ENCODE data around the gene MYOZ2. TPM values are rescaled to one million over a fixed set of nuclear protein-coding genes. Genes with fewer than 3 reads are reported as not detected.

The MYOZ2 gene
- total RNA-seq, 1 experiment from 2014 or later, result not detected

GRCh38 chr4:119190354-119190753 is 54.7 kb downstream of the MYOZ2 start:
- Histone ChIP-seq H3K4me3 (ENCODE audit: low read length) (no peak overlapping the region), H3K4me1 (ENCODE audit: low read length) (no peaks in the 10 kb centered on the region), H3K79me2 (ENCODE audit: low read length) (no peaks in the 10 kb centered on the region), H3K9ac (ENCODE audit: low read length) (no peak overlapping the region), H3K27me3 (ENCODE audit: low read length) (no peaks in the 10 kb centered on the region), H3K9me2 (replicated peaks; ENCODE audit: insufficient read depth, low read length) (no peaks in the 10 kb centered on the region), H3K4me2 (ENCODE audit: low read depth, low read length, poor library complexity, severe bottlenecking) (no peak overlapping the region), H2AFZ (ENCODE audit: low read length) (no peak overlapping the region), H3K36me3 (ENCODE audit: insufficient read depth, low read length) (no peaks in the 10 kb centered on the region), H3K27ac (ENCODE audit: low read length) (no peak overlapping the region), H3K9me3 (ENCODE audit: low read length) (no peaks in the 10 kb centered on the region), H4K20me1 (ENCODE audit: insufficient read depth, low read depth, low read length) (no peaks in the 10 kb centered on the region)
- DNase-seq, result no peak

GRCh38 chr4:119191505-119191904 is 55.9 kb downstream of the MYOZ2 start:
- no peaks in the 10 kb centered on the region for H3K36me3 ChIP-seq (ENCODE audit: insufficient read depth, low read length)
- H3K27ac ChIP-seq (ENCODE audit: low read length), result no peak overlapping the region
- no peaks in the 10 kb centered on the region for H3K9me3 ChIP-seq (ENCODE audit: low read length)
- no peaks in the 10 kb centered on the region for H3K79me2 ChIP-seq (ENCODE audit: low read length)
- no peaks in the 10 kb centered on the region for H3K4me1 ChIP-seq (ENCODE audit: low read length)
- H4K20me1 ChIP-seq (ENCODE audit: insufficient read depth, low read depth, low read length), result no peaks in the 10 kb centered on the region
- no peak for DNase-seq
- H2AFZ ChIP-seq (ENCODE audit: low read length), result no peak overlapping the region
- no peak overlapping the region for H3K4me2 ChIP-seq (ENCODE audit: low read depth, low read length, poor library complexity, severe bottlenecking)
- H3K27me3 ChIP-seq (ENCODE audit: low read length), result no peaks in the 10 kb centered on the region
- no peak overlapping the region for H3K4me3 ChIP-seq (ENCODE audit: low read length)
- no peak overlapping the region for H3K9ac ChIP-seq (ENCODE audit: low read length)
- H3K9me2 ChIP-seq (replicated peaks; ENCODE audit: insufficient read depth, low read length), result no peaks in the 10 kb centered on the region

DNA sequence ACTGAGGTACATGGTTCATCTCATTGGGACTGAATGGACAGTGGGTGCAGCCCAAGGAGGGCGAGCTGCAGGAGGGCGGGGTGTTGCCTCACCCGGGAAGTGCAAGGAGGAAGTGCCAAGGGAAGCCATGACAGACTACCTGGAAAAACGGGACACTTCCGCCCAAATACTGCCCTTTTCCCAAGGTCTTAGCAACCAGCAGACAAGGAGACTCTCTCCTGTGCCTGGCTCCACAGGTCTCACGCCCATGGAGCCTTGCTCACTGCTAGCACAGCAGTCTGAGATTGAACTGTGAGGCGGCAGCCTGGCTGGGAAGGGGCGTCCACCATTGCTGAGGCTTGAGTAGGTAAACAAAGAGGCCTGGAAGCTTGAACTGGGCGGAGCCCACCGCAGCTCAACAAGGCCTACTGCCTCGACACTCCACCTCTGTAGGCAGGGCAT is 62.2 kb downstream of the MYOZ2 start:
- no peaks in the 10 kb centered on the region for H3K9me3 ChIP-seq (ENCODE audit: low read length)
- H3K36me3 ChIP-seq (ENCODE audit: insufficient read depth, low read length), result no peaks in the 10 kb centered on the region
- no peak overlapping the region for H3K4me2 ChIP-seq (ENCODE audit: low read depth, low read length, poor library complexity, severe bottlenecking)
- H3K27me3 ChIP-seq (ENCODE audit: low read length), result no peaks in the 10 kb centered on the region
- H3K9me2 ChIP-seq (replicated peaks; ENCODE audit: insufficient read depth, low read length), result no peaks in the 10 kb centered on the region
- H3K9ac ChIP-seq (ENCODE audit: low read length), result no peak overlapping the region
- no peaks in the 10 kb centered on the region for H3K4me1 ChIP-seq (ENCODE audit: low read length)
- H2AFZ ChIP-seq (ENCODE audit: low read length), result no peak overlapping the region
- H3K79me2 ChIP-seq (ENCODE audit: low read length), result no peaks in the 10 kb centered on the region
- DNase-seq, result no peak
- H3K4me3 ChIP-seq (ENCODE audit: low read length), result no peak overlapping the region
- H4K20me1 ChIP-seq (ENCODE audit: insufficient read depth, low read depth, low read length), result no peaks in the 10 kb centered on the region
- H3K27ac ChIP-seq (ENCODE audit: low read length), result no peak overlapping the region

GRCh38 chr4:119204916-119205315 is 69.3 kb downstream of the MYOZ2 start:
- Histone ChIP-seq H2AFZ (ENCODE audit: low read length) (no peak overlapping the region), H3K9ac (ENCODE audit: low read length) (no peak overlapping the region), H3K9me2 (replicated peaks; ENCODE audit: insufficient read depth, low read length) (no peaks in the 10 kb centered on the region), H3K27ac (ENCODE audit: low read length) (no peak overlapping the region), H3K4me3 (ENCODE audit: low read length) (no peak overlapping the region), H3K4me2 (ENCODE audit: low read depth, low read length, poor library complexity, severe bottlenecking) (no peak overlapping the region), H3K4me1 (ENCODE audit: low read length) (no peaks in the 10 kb centered on the region), H3K27me3 (ENCODE audit: low read length) (no peaks in the 10 kb centered on the region), H3K36me3 (ENCODE audit: insufficient read depth, low read length) (no peaks in the 10 kb centered on the region), H4K20me1 (ENCODE audit: insufficient read depth, low read depth, low read length) (no peaks in the 10 kb centered on the region), H3K79me2 (ENCODE audit: low read length) (no peaks in the 10 kb centered on the region), H3K9me3 (ENCODE audit: low read length) (no peaks in the 10 kb centered on the region)
- DNase-seq, result no peak

GRCh38 chr4:119205690-119206089 is 70.1 kb downstream of the MYOZ2 start:
- no peak overlapping the region for H3K4me2 ChIP-seq (ENCODE audit: low read depth, low read length, poor library complexity, severe bottlenecking)
- no peaks in the 10 kb centered on the region for H3K9me3 ChIP-seq (ENCODE audit: low read length)
- no peaks in the 10 kb centered on the region for H4K20me1 ChIP-seq (ENCODE audit: insufficient read depth, low read depth, low read length)
- no peak overlapping the region for H2AFZ ChIP-seq (ENCODE audit: low read length)
- no peaks in the 10 kb centered on the region for H3K9me2 ChIP-seq (replicated peaks; ENCODE audit: insufficient read depth, low read length)
- H3K9ac ChIP-seq (ENCODE audit: low read length), result no peak overlapping the region
- H3K79me2 ChIP-seq (ENCODE audit: low read length), result no peaks in the 10 kb centered on the region
- no peaks in the 10 kb centered on the region for H3K4me1 ChIP-seq (ENCODE audit: low read length)
- H3K4me3 ChIP-seq (ENCODE audit: low read length), result no peak overlapping the region
- no peaks in the 10 kb centered on the region for H3K27me3 ChIP-seq (ENCODE audit: low read length)
- H3K27ac ChIP-seq (ENCODE audit: low read length), result no peak overlapping the region
- no peak for DNase-seq
- no peaks in the 10 kb centered on the region for H3K36me3 ChIP-seq (ENCODE audit: insufficient read depth, low read length)

GRCh38 chr4:119206178-119206577 is 70.5 kb downstream of the MYOZ2 start:
- no peak overlapping the region for H3K4me3 ChIP-seq (ENCODE audit: low read length)
- H2AFZ ChIP-seq (ENCODE audit: low read length), result no peak overlapping the region
- H4K20me1 ChIP-seq (ENCODE audit: insufficient read depth, low read depth, low read length), result no peaks in the 10 kb centered on the region
- no peak overlapping the region for H3K27ac ChIP-seq (ENCODE audit: low read length)
- no peak overlapping the region for H3K9ac ChIP-seq (ENCODE audit: low read length)
- H3K9me3 ChIP-seq (ENCODE audit: low read length), result no peaks in the 10 kb centered on the region
- H3K79me2 ChIP-seq (ENCODE audit: low read length), result no peaks in the 10 kb centered on the region
- H3K9me2 ChIP-seq (replicated peaks; ENCODE audit: insufficient read depth, low read length), result no peaks in the 10 kb centered on the region
- no peaks in the 10 kb centered on the region for H3K36me3 ChIP-seq (ENCODE audit: insufficient read depth, low read length)
- no peaks in the 10 kb centered on the region for H3K4me1 ChIP-seq (ENCODE audit: low read length)
- H3K27me3 ChIP-seq (ENCODE audit: low read length), result no peaks in the 10 kb centered on the region
- no peak overlapping the region for H3K4me2 ChIP-seq (ENCODE audit: low read depth, low read length, poor library complexity, severe bottlenecking)
- DNase-seq, result no peak

GRCh38 chr4:119207051-119207450 is 71.4 kb downstream of the MYOZ2 start:
- Histone ChIP-seq H3K9ac (ENCODE audit: low read length) (no peak overlapping the region), H3K27me3 (ENCODE audit: low read length) (no peaks in the 10 kb centered on the region), H3K4me3 (ENCODE audit: low read length) (no peak overlapping the region), H3K79me2 (ENCODE audit: low read length) (no peaks in the 10 kb centered on the region), H3K36me3 (ENCODE audit: insufficient read depth, low read length) (no peaks in the 10 kb centered on the region), H2AFZ (ENCODE audit: low read length) (no peak overlapping the region), H3K27ac (ENCODE audit: low read length) (no peak overlapping the region), H4K20me1 (ENCODE audit: insufficient read depth, low read depth, low read length) (no peaks in the 10 kb centered on the region), H3K4me1 (ENCODE audit: low read length) (peaks cover 5% of the 10 kb centered on the region), H3K9me3 (ENCODE audit: low read length) (no peaks in the 10 kb centered on the region), H3K4me2 (ENCODE audit: low read depth, low read length, poor library complexity, severe bottlenecking) (no peak overlapping the region), H3K9me2 (replicated peaks; ENCODE audit: insufficient read depth, low read length) (no peaks in the 10 kb centered on the region)
- no peak for DNase-seq

DNA sequence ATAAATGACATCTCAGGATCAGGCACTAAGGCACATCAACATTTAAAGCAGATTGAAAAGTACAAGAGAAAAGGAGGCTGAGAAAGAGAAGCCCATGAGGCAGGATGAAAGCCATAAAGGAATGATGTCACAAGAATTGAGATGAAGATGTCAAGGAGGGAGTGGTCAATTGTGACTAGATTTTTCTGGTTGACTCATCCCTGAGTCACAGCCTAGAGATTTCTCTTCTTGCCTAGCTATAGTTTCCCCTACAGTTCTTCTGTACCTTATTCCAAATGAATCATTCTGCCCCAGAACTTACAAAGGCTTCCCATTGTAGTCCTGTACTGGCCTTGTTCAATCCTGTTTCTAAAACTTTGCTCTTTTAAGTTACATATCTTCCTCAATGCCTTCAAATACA is 73.4 kb downstream of the MYOZ2 start:
- H2AFZ ChIP-seq (ENCODE audit: low read length), result no peak overlapping the region
- no peak overlapping the region for H3K27ac ChIP-seq (ENCODE audit: low read length)
- no peak for DNase-seq
- H3K9ac ChIP-seq (ENCODE audit: low read length), result no peak overlapping the region
- H3K4me2 ChIP-seq (ENCODE audit: low read depth, low read length, poor library complexity, severe bottlenecking), result no peak overlapping the region
- no peaks in the 10 kb centered on the region for H3K36me3 ChIP-seq (ENCODE audit: insufficient read depth, low read length)
- no peaks in the 10 kb centered on the region for H4K20me1 ChIP-seq (ENCODE audit: insufficient read depth, low read depth, low read length)
- H3K4me1 ChIP-seq (ENCODE audit: low read length), result peaks cover 21% of the 10 kb centered on the region
- H3K9me2 ChIP-seq (replicated peaks; ENCODE audit: insufficient read depth, low read length), result no peaks in the 10 kb centered on the region
- no peaks in the 10 kb centered on the region for H3K79me2 ChIP-seq (ENCODE audit: low read length)
- no peaks in the 10 kb centered on the region for H3K27me3 ChIP-seq (ENCODE audit: low read length)
- no peak overlapping the region for H3K4me3 ChIP-seq (ENCODE audit: low read length)
- no peaks in the 10 kb centered on the region for H3K9me3 ChIP-seq (ENCODE audit: low read length)

GRCh38 chr4:119209586-119209985 is 74.0 kb downstream of the MYOZ2 start:
- no peaks in the 10 kb centered on the region for H3K27me3 ChIP-seq (ENCODE audit: low read length)
- H3K4me2 ChIP-seq (ENCODE audit: low read depth, low read length, poor library complexity, severe bottlenecking), result no peak overlapping the region
- no peak overlapping the region for H3K4me3 ChIP-seq (ENCODE audit: low read length)
- no peaks in the 10 kb centered on the region for H3K9me3 ChIP-seq (ENCODE audit: low read length)
- H4K20me1 ChIP-seq (ENCODE audit: insufficient read depth, low read depth, low read length), result no peaks in the 10 kb centered on the region
- H3K4me1 ChIP-seq (ENCODE audit: low read length), result peaks cover 21% of the 10 kb centered on the region
- DNase-seq, result no peak
- no peak overlapping the region for H3K9ac ChIP-seq (ENCODE audit: low read length)
- no peak overlapping the region for H2AFZ ChIP-seq (ENCODE audit: low read length)
- H3K79me2 ChIP-seq (ENCODE audit: low read length), result no peaks in the 10 kb centered on the region
- H3K27ac ChIP-seq (ENCODE audit: low read length), result no peak overlapping the region
- H3K36me3 ChIP-seq (ENCODE audit: insufficient read depth, low read length), result no peaks in the 10 kb centered on the region
- no peaks in the 10 kb centered on the region for H3K9me2 ChIP-seq (replicated peaks; ENCODE audit: insufficient read depth, low read length)

All from Karpas-422 (cell line).